ENCODE results near the gene RAB2B.
A peak's percentile ranks its signal among the peaks of the same experiment; 100 is the strongest.
"Not testable (repeated sequence)": the region's sequence is repeated elsewhere in the genome, so short reads cannot be mapped to it uniquely, and the experiment has no call there.

RAB2B gene

GRCh38 chr14:21486640-21487087 lies 9.9 kb upstream of the RAB2B start:
- no peak for DNase-seq (ENCODE audit: low spot score)

DNA sequence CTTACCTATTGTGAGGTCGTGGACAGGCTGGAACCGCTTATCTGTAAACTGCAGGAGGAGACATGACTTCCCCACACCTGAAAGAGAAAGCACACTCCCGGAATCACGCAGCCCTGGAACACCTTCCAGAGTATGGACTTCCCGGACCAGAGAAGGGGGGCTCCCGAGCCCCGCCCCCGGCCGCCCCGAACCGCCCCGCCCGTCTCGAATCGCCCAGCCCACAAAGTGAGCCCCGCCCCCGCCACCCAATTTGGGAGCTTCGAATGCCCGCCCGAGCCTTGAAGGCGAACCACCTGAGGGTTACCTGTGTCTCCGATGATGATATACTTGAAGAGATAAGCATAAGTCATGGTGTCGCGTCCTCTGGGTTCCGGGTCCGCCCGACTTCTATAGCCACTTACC lies 235 bp downstream of the RAB2B start:
- DNase-seq (ENCODE audit: low spot score): peak; percentile 80

DNA sequence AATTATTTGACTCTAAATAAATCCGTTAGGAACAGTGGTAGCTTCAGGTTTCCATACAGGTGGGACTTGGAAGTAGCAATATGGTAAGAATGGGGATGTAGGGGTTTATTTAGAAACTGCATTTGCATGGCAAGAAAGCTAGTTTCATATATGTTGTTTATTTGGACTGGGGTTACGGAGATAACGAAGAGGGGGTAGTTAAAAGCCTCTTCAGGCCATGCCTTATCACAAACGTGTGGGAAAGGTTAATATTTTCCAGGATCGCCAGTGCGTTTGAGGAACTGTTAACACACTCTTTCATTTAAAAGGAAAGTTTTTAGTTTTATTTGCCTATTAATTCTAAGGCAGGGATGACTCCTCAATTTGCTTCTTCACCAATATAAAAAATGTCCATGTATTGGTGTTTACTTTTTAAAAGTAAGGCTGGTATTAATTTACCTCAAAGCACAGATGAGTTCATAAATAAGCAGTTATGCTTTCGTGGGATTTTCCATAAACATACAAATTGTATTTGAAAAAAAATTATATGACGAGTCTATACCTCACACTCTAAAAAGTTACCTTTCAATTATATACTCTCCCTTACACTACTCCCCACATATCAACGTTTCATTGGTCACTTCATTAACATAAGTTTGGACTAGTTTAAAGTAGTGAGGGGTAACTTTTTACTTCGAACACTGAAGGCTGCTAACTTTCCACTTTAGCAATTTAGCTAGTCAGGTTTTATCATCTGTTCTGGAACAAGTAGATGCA lies 814 bp downstream of the RAB2B start:
- no peak for DNase-seq (ENCODE audit: low spot score)

DNA sequence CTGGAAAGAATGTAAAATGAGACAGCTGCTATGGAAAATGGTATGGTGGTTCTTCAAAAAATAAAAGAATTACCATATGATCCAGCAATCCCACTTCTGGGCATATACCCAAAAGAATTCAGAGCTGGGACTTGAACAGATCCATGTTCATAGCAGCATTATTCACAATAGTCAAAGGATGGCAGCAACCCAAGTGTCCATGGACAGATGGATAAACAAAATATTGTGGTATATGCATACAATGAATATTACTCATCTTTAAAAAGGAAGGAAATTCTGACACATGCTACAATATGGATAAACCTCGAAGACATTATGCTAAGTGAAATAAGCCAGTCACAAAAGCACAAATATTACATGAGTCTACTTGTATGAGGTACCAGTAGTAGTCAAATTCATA lies 9.1 kb downstream of the RAB2B start:
- DNase-seq (ENCODE audit: low spot score): no peak

GRCh38 chr14:21455912-21456667 lies 20.7 kb downstream of the RAB2B start, which contains the start of gene CHD8:
Gene CHD8 (minus strand): TSS chr14:21456123. CDS start chr14:21431643, 24,480 bp downstream.
- DNase-seq (ENCODE audit: low spot score): peak; percentile 99

DNA sequence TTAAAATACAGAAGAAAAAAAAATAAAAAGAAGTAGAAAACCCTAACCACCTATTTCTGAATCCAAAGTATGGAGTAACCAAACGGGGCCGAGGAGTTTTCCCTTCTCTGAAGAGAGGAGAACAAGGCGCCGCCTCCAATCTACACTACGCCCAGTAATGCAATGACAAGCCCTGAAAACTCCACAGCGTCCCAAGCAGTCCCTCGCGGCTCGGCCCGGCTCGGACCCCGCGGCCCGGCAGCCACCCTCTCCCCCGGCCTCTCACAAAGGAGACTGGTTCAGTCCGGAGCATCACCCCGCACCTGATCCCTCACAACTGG lies 21.2 kb downstream of the RAB2B start:
- DNase-seq (ENCODE audit: low spot score): no peak

- no peak for DNase-seq (ENCODE audit: low spot score)
Measured at GRCh38 chr14:21454843-21455544, 21.8 kb downstream of the RAB2B start.

GRCh38 chr14:21449899-21450216 lies 26.9 kb downstream of the RAB2B start:
- DNase-seq (ENCODE audit: low spot score): no peak

- DNase-seq (ENCODE audit: low spot score): not testable (repeated sequence)
Measured at GRCh38 chr14:21442657-21443056, 34.1 kb downstream of the RAB2B start.

GRCh38 chr14:21440859-21441258 lies 35.9 kb downstream of the RAB2B start:
- DNase-seq (ENCODE audit: low spot score): no peak

DNA sequence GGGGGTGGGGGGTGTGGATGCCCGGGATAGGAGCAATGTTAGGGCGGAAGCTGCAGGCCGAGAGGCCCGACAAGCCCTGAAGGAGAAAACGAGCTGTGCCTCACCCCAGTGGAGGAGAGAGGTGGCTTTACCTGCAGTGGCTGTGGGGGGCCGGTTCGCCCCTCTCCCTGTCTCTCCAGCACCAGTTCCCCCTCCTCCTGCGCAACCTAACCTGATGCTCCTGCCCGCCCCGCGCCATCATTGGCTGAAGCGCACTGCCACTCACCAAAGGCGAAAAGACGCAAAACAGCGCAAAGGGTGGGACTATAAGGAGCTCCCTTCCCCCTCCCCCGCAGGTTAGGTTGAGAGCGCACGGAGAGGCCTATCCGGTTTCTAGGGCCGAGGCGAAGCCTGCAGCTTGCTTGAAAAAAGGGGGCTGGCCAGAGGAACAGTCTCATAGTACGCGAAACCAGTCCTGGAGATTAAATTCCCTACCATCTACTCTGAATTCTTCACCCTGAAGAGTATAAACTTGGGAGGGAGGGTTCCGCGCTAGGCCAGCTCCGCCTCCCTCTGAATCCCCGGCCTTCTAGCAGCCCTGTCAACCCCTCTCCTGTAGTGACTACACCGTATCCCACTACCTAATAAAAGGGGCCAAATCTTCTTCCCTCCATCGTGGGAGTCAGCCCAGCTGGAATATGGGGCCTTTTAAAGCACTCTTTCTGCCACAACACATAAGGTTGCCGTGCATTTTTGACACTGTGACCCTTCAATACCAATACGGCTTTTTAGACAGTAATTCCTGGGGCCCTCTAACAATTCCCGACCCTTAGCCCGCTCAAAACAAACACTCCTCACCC lies 39.5 kb downstream of the RAB2B start:
- peak; percentile 96 for DNase-seq (ENCODE audit: low spot score)

DNA sequence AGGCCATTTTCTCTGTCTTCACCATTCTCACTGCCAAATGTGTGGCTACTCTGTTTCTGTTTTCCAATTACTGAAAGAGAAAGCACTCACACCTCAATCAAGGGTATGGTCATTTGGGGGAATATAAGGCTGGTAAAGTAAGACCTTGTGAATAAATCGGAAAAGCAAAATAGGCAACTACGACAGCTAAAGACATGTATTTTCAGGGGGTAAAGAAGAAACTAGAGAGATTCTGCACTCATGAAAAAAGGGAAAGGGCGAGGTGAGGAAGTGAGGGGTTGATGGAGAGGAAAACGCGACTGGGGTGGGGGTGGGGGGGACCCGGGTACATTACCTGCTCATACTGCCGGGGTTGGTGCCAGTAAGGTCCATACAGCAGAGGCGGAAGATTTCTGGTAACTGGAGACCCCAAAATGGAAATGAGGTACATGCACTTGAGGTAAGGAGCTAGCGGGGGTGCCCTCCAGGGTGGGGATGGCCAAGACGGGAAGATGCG lies 40.1 kb downstream of the RAB2B start:
- DNase-seq (ENCODE audit: low spot score): no peak

DNA sequence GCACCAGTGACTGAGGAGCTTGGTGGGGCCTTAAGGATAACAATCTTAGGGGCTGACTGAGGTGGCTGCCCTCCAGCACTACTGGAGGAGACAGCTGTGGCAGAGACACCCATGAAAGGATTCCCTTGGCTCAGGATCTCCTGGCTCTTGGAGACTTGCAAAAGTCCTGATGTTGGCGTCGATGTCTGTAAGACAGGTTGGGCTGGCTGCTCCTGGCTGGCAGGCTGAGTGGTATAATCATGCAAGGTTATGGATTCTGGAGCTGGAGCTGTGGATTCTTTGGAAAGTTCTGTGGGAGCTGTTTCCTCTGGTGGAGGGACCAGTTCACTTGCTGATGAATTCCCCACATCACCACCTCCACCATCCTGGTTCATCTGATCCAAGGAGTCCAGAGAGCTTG lies 45.6 kb downstream of the RAB2B start:
- no peak for DNase-seq (ENCODE audit: low spot score)

GRCh38 chr14:21428930-21429329 lies 47.8 kb downstream of the RAB2B start:
- no peak for DNase-seq (ENCODE audit: low spot score)

- DNase-seq (ENCODE audit: low spot score): no peak
Measured at GRCh38 chr14:21426692-21427091, 50.1 kb downstream of the RAB2B start.

- no peak for DNase-seq (ENCODE audit: low spot score)
Measured at GRCh38 chr14:21419528-21419927, 57.2 kb downstream of the RAB2B start.

GRCh38 chr14:21415329-21415728 lies 61.4 kb downstream of the RAB2B start:
- DNase-seq (ENCODE audit: low spot score): no peak

- DNase-seq (ENCODE audit: low spot score): no peak
Measured at GRCh38 chr14:21414137-21414631, 62.6 kb downstream of the RAB2B start.

Data from germinal center (tissue), 1 donor.